ENCODE measurements around the gene TFR2.

TFR2 gene

GRCh38 chr7:100580466-100581283, 60.7 kb downstream of the TFR2 start:
- TF ChIP-seq SIN3A (IDR thresholded peaks at IDR 0.05; ENCODE audit: borderline replicate concordance, insufficient read depth, low read length), result no peak
- TF ChIP-seq TAF1 (IDR thresholded peaks at IDR 0.05; ENCODE audit: borderline replicate concordance, insufficient read depth, low read length), result no peak
- TF ChIP-seq POLR2AphosphoS5 (IDR thresholded peaks at IDR 0.05; ENCODE audit: low read depth, low read length), result no peak
- no peak for TF ChIP-seq FOXP2 (optimal IDR thresholded peaks at IDR 0.05; ENCODE audit: borderline replicate concordance, extremely low read depth, extremely low read length, insufficient read depth)
- no peak for TF ChIP-seq REST (IDR thresholded peaks at IDR 0.05; ENCODE audit: insufficient read depth in 1 of 2, low read depth in 2 of 2, low read length in 2 of 2)

- TF ChIP-seq POLR2AphosphoS5 (IDR thresholded peaks at IDR 0.05; ENCODE audit: low read depth, low read length), result no peak
- no peak for TF ChIP-seq REST (IDR thresholded peaks at IDR 0.05; ENCODE audit: insufficient read depth in 1 of 2, low read depth in 2 of 2, low read length in 2 of 2)
- no peak for TF ChIP-seq TAF1 (IDR thresholded peaks at IDR 0.05; ENCODE audit: borderline replicate concordance, insufficient read depth, low read length)
- no peak for TF ChIP-seq SIN3A (IDR thresholded peaks at IDR 0.05; ENCODE audit: borderline replicate concordance, insufficient read depth, low read length)
These were observed 62.8 kb downstream of the TFR2 start for GRCh38 chr7:100578246-100579183.

- TF ChIP-seq SIN3A (IDR thresholded peaks at IDR 0.05; ENCODE audit: borderline replicate concordance, insufficient read depth, low read length) (no peak), POLR2AphosphoS5 (IDR thresholded peaks at IDR 0.05; ENCODE audit: low read depth, low read length) (no peak), REST (IDR thresholded peaks at IDR 0.05; ENCODE audit: insufficient read depth in 1 of 2, low read depth in 2 of 2, low read length in 2 of 2) (no peak), FOXP2 (optimal IDR thresholded peaks at IDR 0.05; ENCODE audit: borderline replicate concordance, extremely low read depth, extremely low read length, insufficient read depth) (no peak), TAF1 (IDR thresholded peaks at IDR 0.05; ENCODE audit: borderline replicate concordance, insufficient read depth, low read length) (no peak)
These were observed 63.8 kb downstream of the TFR2 start for GRCh38 chr7:100577507-100577906.

GRCh38 chr7:100577103-100577502, 64.2 kb downstream of the TFR2 start:
- TF ChIP-seq SIN3A (IDR thresholded peaks at IDR 0.05; ENCODE audit: borderline replicate concordance, insufficient read depth, low read length), result no peak
- no peak for TF ChIP-seq REST (IDR thresholded peaks at IDR 0.05; ENCODE audit: insufficient read depth in 1 of 2, low read depth in 2 of 2, low read length in 2 of 2)
- no peak for TF ChIP-seq TAF1 (IDR thresholded peaks at IDR 0.05; ENCODE audit: borderline replicate concordance, insufficient read depth, low read length)
- no peak for TF ChIP-seq FOXP2 (optimal IDR thresholded peaks at IDR 0.05; ENCODE audit: borderline replicate concordance, extremely low read depth, extremely low read length, insufficient read depth)
- TF ChIP-seq POLR2AphosphoS5 (IDR thresholded peaks at IDR 0.05; ENCODE audit: low read depth, low read length), result no peak

Measured in PFSK-1 (cell line).